DND-41 (cell line): ENCODE data around the gene ARHGEF4.

Source experiments
- EZH2 ChIP-seq: IDR thresholded peaks from 3 replicates; pipeline ENCODE4 v1.6.1; 2012; ENCODE audit warnings: borderline replicate concordance, low read depth, mild to moderate bottlenecking, moderate library complexity, low read length, inconsistent platforms; ENCODE audit not compliant: severe bottlenecking
- TF ChIP-seq, protein P1 (sequence below): IDR thresholded peaks from 2 replicates; pipeline ENCODE4 v1.5.1; 2012; ENCODE audit warnings: borderline replicate concordance, low read length, moderate library complexity, mild to moderate bottlenecking; ENCODE audit not compliant: poor library complexity, severe bottlenecking; ENCODE audit errors: extremely low read depth

DNA sequence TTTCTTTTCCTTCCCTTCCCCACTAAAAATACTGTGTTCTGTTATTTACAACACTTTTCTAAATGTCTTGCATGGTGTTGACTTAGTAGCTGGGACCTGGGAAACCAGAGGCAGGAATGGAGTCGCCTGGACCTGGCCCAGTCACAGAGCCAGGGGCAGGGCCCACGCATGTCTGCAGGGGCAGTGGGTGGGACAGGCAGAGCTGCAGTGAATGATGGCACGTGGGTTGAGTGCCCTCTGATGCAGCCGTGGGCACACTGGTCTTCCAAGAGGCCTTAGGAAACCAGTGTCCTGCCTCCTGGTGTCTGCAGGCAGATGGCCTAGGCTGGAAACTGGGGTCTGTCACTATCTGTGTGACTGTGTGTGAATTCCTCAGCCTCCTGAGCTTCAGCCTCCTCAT is 46.8 kb downstream of the ARHGEF4 start:
- TF ChIP-seq, protein P1, sequence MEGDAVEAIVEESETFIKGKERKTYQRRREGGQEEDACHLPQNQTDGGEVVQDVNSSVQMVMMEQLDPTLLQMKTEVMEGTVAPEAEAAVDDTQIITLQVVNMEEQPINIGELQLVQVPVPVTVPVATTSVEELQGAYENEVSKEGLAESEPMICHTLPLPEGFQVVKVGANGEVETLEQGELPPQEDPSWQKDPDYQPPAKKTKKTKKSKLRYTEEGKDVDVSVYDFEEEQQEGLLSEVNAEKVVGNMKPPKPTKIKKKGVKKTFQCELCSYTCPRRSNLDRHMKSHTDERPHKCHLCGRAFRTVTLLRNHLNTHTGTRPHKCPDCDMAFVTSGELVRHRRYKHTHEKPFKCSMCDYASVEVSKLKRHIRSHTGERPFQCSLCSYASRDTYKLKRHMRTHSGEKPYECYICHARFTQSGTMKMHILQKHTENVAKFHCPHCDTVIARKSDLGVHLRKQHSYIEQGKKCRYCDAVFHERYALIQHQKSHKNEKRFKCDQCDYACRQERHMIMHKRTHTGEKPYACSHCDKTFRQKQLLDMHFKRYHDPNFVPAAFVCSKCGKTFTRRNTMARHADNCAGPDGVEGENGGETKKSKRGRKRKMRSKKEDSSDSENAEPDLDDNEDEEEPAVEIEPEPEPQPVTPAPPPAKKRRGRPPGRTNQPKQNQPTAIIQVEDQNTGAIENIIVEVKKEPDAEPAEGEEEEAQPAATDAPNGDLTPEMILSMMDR = no peak
- no peak for TF ChIP-seq EZH2
